Transverse colon (tissue), 3 donors: ENCODE measurements around the gene THSD4.

Experiments used
- POLR2A ChIP-seq: fragments of 450-650 bp; IDR thresholded peaks from one replicate; pipeline ENCODE4 v1.6.1; 2016; ENCODE audit warnings: antibody characterized with exemption, mild to moderate bottlenecking, moderate library complexity
- TF ChIP-seq, protein P1 (sequence below), 5 experiments: fragments of 200-600 bp in 3 of 5; fragments of 450-650 bp in 2 of 5; sonication (generic) in 3 of 5; IDR thresholded peaks; 1 replicate in 2 of 5; 2 replicates in 3 of 5; pipeline ENCODE4 v1.5.1; 2016 to 2017; ENCODE audit warnings: antibody characterized with exemption in 5 of 5, inconsistent platforms in 3 of 5, mild to moderate bottlenecking in 2 of 5, moderate library complexity in 1 of 5

DNA sequence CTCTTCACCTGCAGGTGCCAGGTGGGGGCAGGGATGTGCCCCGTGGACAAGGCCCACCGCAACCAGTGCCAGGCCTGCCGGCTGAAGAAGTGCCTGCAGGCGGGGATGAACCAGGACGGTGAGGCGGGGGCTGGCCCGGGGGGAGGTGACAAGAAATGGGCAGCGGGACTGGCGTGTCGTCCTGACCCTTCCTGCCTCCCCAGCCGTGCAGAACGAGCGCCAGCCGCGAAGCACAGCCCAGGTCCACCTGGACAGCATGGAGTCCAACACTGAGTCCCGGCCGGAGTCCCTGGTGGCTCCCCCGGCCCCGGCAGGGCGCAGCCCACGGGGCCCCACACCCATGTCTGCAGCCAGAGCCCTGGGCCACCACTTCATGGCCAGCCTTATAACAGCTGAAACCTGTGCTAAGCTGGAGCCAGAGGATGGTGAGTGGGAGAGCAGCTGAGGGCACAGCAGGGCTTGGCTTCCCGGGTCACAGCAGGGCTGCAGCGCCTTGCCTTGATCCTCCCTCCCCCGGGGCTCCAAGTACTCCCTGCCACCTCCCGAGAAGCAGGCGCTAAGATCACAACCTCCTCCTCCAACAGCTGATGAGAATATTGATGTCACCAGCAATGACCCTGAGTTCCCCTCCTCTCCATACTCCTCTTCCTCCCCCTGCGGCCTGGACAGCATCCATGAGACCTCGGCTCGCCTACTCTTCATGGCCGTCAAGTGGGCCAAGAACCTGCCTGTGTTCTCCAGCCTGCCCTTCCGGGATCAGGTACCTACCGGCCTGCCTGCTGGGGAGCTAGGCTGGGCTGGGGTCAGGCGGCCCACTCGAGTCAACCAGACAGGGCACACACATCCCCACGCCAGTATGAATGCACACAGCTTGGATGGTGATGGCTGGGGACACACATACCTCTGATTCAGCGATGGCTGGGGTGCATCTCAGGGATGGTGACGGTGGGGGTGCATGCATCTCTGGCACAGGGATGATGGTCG lies 696.8 kb downstream of the THSD4 start:
- no peak for TF ChIP-seq POLR2A
- TF ChIP-seq, protein P1, sequence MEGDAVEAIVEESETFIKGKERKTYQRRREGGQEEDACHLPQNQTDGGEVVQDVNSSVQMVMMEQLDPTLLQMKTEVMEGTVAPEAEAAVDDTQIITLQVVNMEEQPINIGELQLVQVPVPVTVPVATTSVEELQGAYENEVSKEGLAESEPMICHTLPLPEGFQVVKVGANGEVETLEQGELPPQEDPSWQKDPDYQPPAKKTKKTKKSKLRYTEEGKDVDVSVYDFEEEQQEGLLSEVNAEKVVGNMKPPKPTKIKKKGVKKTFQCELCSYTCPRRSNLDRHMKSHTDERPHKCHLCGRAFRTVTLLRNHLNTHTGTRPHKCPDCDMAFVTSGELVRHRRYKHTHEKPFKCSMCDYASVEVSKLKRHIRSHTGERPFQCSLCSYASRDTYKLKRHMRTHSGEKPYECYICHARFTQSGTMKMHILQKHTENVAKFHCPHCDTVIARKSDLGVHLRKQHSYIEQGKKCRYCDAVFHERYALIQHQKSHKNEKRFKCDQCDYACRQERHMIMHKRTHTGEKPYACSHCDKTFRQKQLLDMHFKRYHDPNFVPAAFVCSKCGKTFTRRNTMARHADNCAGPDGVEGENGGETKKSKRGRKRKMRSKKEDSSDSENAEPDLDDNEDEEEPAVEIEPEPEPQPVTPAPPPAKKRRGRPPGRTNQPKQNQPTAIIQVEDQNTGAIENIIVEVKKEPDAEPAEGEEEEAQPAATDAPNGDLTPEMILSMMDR (IDR thresholded peaks at IDR 0.05) = no peak
